PFSK-1 (cell line): Measurements from ENCODE around the gene SORCS1.

Experiments
- FOXP2 ChIP-seq: optimal IDR thresholded peaks from 2 replicates; pipeline ENCODE3; 2011; ENCODE audit warnings: borderline replicate concordance, control low read depth, inconsistent platforms; ENCODE audit not compliant: insufficient read depth; ENCODE audit errors: extremely low read length, extremely low read depth
- POLR2AphosphoS5 ChIP-seq: IDR thresholded peaks from 2 replicates; pipeline ENCODE4 v1.6.1; 2012; ENCODE audit warnings: low read depth, mild to moderate bottlenecking, control low read depth, low read length, moderate library complexity
- REST ChIP-seq, 2 experiments: IDR thresholded peaks; 2 replicates each; pipeline versions ENCODE4 v1.6.1 to v1.8.0; 2011 to 2012; ENCODE audit warnings: low read depth in 2 of 2, low read length in 2 of 2, control low read depth in 1 of 2, inconsistent platforms in 1 of 2, mild to moderate bottlenecking in 1 of 2, moderate library complexity in 1 of 2; ENCODE audit not compliant: insufficient read depth in 1 of 2
- SIN3A ChIP-seq: IDR thresholded peaks from 2 replicates; pipeline ENCODE4 v1.6.1; 2012; ENCODE audit warnings: mild to moderate bottlenecking, low read length, moderate library complexity, borderline replicate concordance; ENCODE audit not compliant: insufficient read depth
- TAF1 ChIP-seq: IDR thresholded peaks from 2 replicates; pipeline ENCODE4 v1.6.1; 2012; ENCODE audit warnings: low read length, control low read depth, borderline replicate concordance; ENCODE audit not compliant: insufficient read depth

Gene SORCS1

GRCh38 chr10:106714734-106715555 is 449.6 kb downstream of the SORCS1 start:
- TF ChIP-seq FOXP2, result no peak
- TF ChIP-seq SIN3A, result no peak
- no peak for TF ChIP-seq TAF1
- no peak for TF ChIP-seq REST (IDR thresholded peaks at IDR 0.05; ENCODE audit: insufficient read depth in 1 of 2, low read depth in 2 of 2, low read length in 2 of 2)
- TF ChIP-seq POLR2AphosphoS5, result no peak

- TF ChIP-seq SIN3A (no peak), POLR2AphosphoS5 (no peak), REST (IDR thresholded peaks at IDR 0.05; ENCODE audit: insufficient read depth in 1 of 2, low read depth in 2 of 2, low read length in 2 of 2) (no peak), FOXP2 (no peak), TAF1 (no peak)
These were observed 450.7 kb downstream of the SORCS1 start for GRCh38 chr10:106713846-106714245.

- no peak for TF ChIP-seq SIN3A
- TF ChIP-seq POLR2AphosphoS5, result no peak
These were observed 451.5 kb downstream of the SORCS1 start for GRCh38 chr10:106712988-106713387.

- no peak for TF ChIP-seq SIN3A
- no peak for TF ChIP-seq TAF1
- TF ChIP-seq FOXP2, result no peak
- TF ChIP-seq POLR2AphosphoS5, result no peak
- TF ChIP-seq REST (IDR thresholded peaks at IDR 0.05; ENCODE audit: insufficient read depth in 1 of 2, low read depth in 2 of 2, low read length in 2 of 2), result no peak
These were observed 453.1 kb downstream of the SORCS1 start for GRCh38 chr10:106711313-106711906.

- TF ChIP-seq POLR2AphosphoS5 (no peak), FOXP2 (no peak), TAF1 (no peak), SIN3A (no peak)
These were observed 456.0 kb downstream of the SORCS1 start for GRCh38 chr10:106708506-106708905.

GRCh38 chr10:106707657-106708056 is 456.8 kb downstream of the SORCS1 start:
- no peak for TF ChIP-seq POLR2AphosphoS5
- TF ChIP-seq REST (IDR thresholded peaks at IDR 0.05; ENCODE audit: insufficient read depth in 1 of 2, low read depth in 2 of 2, low read length in 2 of 2), result no peak
- TF ChIP-seq TAF1, result no peak
- no peak for TF ChIP-seq FOXP2
- TF ChIP-seq SIN3A, result no peak
